Measurements from ENCODE around the gene SERPINB6. TPM values are rescaled to one million over a fixed set of nuclear protein-coding genes. Genes with fewer than 3 reads are reported as not detected.
A peak's percentile ranks its signal among the peaks of the same experiment; 100 is the strongest.

Gene SERPINB6
- total and polyA plus RNA-seq, 9 of the 15 experiments (the other 6 are each of a cell fraction or from before 2014, with no cell fraction given): 86.6 to 211 (median 143) TPM

DNA sequence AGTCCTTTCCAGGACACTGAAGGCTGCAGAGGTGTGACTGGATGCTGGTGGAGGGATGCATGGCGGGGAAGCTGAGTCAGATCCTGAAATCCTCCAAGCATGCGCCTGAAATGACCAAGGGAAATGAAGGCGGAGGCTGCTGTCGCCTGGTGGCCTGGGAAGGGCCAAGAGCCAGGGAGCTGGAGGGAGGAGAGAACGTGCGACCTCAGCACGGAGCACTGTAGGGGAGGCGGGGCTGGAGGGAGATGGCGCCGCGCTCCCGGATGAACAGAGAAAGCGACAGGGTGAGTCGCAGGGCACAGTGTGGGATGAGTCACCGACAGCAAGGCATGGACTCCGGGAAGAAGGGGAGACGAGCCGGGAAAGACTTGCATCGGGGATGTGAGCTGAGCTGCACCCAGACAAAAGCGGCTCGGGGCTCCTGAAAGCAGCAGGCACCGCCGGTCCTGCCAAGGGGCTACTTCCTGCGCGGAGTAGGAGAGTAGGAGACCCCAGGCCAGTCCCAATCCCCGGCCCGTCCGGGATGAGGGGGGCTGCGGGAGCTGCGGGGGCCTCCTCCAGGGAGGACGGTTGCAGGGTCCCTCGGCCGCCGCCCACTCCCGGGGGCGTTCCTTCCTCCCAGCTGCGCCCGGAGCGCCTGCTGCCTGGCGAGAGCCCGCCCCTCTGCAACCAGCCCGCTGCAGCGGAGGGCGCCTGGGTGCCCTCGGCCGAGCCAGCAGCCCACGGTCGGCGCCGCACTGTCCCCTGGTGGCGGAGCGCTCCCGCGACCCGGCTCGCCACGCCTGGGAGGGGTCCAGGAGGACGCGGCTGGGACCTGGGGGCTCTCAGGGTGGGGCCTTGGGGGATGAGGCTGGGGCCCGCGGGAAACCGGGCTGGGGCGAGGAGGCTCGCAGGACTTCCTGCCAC is 17.3 kb upstream of the SERPINB6 start (continued):
- TF ChIP-seq GABPB2 (CRISPR knock-in tag; conservative IDR thresholded peaks at IDR 0.05) (no peak), RUNX1 (IDR thresholded peaks at IDR 0.05; ENCODE audit: low read depth) (0 out of 2 replicates have a peak, but pooled peaks have one; percentile 21), ZNF143 (CRISPR knock-in tag; IDR thresholded peaks at IDR 0.05) (peak; percentile 38; the same call in 1 of the 2 replicates), ZNF282 (CRISPR knock-in tag; IDR thresholded peaks at IDR 0.05) (0 out of 2 replicates have a peak, but pooled peaks have one; percentile 40), FOXM1 (IDR thresholded peaks at IDR 0.05; ENCODE audit: low read depth) (no peak), FOXM1 (CRISPR knock-in tag; IDR thresholded peaks at IDR 0.05; ENCODE audit: low read depth) (peak; percentile 66; the same call in 1 of the 2 replicates), RNF2 (IDR thresholded peaks at IDR 0.05) (peak; percentile 44; the same call in 1 of the 2 replicates), NR3C1 (CRISPR knock-in tag; IDR thresholded peaks at IDR 0.05) (peak; percentile 75), NR2C2 (CRISPR knock-in tag; IDR thresholded peaks at IDR 0.05) (no peak), NR2C2 (tag; IDR thresholded peaks at IDR 0.05) (peak; percentile 32; the same call in 1 of the 2 replicates), FOXJ2 (tag; IDR thresholded peaks at IDR 0.05) (no peak), ZSCAN32 (CRISPR knock-in tag; IDR thresholded peaks at IDR 0.05) (no peak), IRF2 (CRISPR knock-in tag; IDR thresholded peaks at IDR 0.05) (no peak), ZNF212 (CRISPR knock-in tag; IDR thresholded peaks at IDR 0.05) (no peak), ZNF668 (CRISPR knock-in tag; IDR thresholded peaks at IDR 0.05) (no peak), ZBTB1 (CRISPR knock-in tag; IDR thresholded peaks at IDR 0.05; ENCODE audit: borderline replicate concordance, low read depth) (peak; percentile 75; the same call in 1 of the 2 replicates), CHD2 (IDR thresholded peaks at IDR 0.05; ENCODE audit: low read depth, low read length) (no peak), NRF1 (conservative IDR thresholded peaks at IDR 0.05 in 1 of 2, IDR thresholded peaks at IDR 0.05 in 1 of 2) (peak; percentile 86 to 89), MEIS2 (IDR thresholded peaks at IDR 0.05; ENCODE audit: partially characterized antibody) (no peak)
- TF ChIP-seq, protein P1, sequence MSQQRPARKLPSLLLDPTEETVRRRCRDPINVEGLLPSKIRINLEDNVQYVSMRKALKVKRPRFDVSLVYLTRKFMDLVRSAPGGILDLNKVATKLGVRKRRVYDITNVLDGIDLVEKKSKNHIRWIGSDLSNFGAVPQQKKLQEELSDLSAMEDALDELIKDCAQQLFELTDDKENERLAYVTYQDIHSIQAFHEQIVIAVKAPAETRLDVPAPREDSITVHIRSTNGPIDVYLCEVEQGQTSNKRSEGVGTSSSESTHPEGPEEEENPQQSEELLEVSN (IDR thresholded peaks at IDR 0.05; ENCODE audit: borderline replicate concordance in 1 of 2, extremely low read depth in 1 of 2, insufficient read depth in 1 of 2, insufficient read length in 1 of 2, low read depth in 1 of 2, low read length in 1 of 2, poor library complexity in 1 of 2, severe bottlenecking in 1 of 2): peak; percentile 80 to 89
- TF ChIP-seq, protein P2, sequence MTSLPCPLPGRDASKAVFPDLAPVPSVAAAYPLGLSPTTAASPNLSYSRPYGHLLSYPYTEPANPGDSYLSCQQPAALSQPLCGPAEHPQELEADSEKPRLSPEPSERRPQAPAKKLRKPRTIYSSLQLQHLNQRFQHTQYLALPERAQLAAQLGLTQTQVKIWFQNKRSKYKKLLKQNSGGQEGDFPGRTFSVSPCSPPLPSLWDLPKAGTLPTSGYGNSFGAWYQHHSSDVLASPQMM (CRISPR knock-in tag; IDR thresholded peaks at IDR 0.05): no peak
- TF ChIP-seq, protein P3, sequence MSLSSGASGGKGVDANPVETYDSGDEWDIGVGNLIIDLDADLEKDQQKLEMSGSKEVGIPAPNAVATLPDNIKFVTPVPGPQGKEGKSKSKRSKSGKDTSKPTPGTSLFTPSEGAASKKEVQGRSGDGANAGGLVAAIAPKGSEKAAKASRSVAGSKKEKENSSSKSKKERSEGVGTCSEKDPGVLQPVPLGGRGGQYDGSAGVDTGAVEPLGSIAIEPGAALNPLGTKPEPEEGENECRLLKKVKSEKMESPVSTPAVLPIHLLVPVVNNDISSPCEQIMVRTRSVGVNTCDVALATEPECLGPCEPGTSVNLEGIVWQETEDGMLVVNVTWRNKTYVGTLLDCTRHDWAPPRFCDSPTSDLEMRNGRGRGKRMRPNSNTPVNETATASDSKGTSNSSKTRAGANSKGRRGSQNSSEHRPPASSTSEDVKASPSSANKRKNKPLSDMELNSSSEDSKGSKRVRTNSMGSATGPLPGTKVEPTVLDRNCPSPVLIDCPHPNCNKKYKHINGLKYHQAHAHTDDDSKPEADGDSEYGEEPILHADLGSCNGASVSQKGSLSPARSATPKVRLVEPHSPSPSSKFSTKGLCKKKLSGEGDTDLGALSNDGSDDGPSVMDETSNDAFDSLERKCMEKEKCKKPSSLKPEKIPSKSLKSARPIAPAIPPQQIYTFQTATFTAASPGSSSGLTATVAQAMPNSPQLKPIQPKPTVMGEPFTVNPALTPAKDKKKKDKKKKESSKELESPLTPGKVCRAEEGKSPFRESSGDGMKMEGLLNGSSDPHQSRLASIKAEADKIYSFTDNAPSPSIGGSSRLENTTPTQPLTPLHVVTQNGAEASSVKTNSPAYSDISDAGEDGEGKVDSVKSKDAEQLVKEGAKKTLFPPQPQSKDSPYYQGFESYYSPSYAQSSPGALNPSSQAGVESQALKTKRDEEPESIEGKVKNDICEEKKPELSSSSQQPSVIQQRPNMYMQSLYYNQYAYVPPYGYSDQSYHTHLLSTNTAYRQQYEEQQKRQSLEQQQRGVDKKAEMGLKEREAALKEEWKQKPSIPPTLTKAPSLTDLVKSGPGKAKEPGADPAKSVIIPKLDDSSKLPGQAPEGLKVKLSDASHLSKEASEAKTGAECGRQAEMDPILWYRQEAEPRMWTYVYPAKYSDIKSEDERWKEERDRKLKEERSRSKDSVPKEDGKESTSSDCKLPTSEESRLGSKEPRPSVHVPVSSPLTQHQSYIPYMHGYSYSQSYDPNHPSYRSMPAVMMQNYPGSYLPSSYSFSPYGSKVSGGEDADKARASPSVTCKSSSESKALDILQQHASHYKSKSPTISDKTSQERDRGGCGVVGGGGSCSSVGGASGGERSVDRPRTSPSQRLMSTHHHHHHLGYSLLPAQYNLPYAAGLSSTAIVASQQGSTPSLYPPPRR (CRISPR knock-in tag; IDR thresholded peaks at IDR 0.05; ENCODE audit: borderline replicate concordance): 0 out of 2 replicates have a peak, but pooled peaks have one; percentile 17

Data from K562 (cell line).